HG02759 (cell line): ENCODE results near the gene SLC1A2.
"Not testable (repeated sequence)": the region's sequence is repeated elsewhere in the genome, so short reads cannot be mapped to it uniquely, and the experiment has no call there.

Source experiments
- ATAC-seq: cut with Tn5 transposase; IDR thresholded peaks from one replicate; pipeline ENCODE4 v1.9.1; 2021; ENCODE audit warnings: mild to moderate bottlenecking, moderate library complexity; ENCODE audit not compliant: unreplicated experiment

Gene SLC1A2

GRCh38 chr11:35232891-35233330 lies 186.4 kb downstream of the SLC1A2 start:
- no peak for ATAC-seq

- ATAC-seq, result no peak
Observed at GRCh38 chr11:35231076-35231860, 188.1 kb downstream of the SLC1A2 start.

DNA sequence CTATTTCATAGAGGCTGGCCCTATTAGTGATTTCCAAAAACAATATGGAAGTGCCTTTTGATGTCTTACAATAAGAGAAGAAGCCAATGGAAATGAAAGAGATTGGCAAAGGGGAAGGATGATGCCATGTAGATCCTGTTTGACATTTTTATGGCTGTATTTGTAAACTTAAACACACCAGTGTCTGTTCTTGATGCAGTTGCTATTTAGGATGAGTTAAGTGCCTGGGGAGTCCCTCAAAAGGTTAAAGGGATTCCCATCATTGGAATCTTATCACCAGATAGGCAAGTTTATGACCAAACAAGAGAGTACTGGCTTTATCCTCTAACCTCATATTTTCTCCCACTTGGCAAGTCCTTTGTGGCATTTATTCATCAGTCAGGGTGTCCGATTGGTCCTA lies 189.0 kb downstream of the SLC1A2 start:
- ATAC-seq, result no peak

GRCh38 chr11:35228328-35228725 lies 191.0 kb downstream of the SLC1A2 start:
- ATAC-seq, result no peak

- ATAC-seq, result no peak
Observed at GRCh38 chr11:35227576-35228327, 191.6 kb downstream of the SLC1A2 start.

DNA sequence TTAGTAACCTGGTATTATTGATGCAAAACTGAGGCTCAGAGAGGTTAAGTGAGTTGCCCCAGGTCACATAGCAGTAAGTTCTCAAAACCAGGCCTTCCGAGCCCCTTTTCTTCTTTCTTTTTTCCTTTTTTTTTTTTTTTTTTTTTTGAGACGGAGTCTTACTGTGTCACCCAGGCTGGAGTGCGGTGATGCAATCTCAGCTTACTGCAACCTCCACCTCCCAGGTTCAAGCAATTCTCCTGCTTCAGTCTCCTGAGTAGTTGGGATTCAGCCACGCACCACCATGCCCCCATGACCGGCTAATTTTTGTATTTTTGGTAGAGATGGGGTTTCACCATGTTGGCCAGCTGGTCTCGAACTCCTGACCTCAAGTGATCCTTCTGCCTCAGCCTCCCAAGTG lies 192.6 kb downstream of the SLC1A2 start:
- ATAC-seq, result not testable (repeated sequence)

DNA sequence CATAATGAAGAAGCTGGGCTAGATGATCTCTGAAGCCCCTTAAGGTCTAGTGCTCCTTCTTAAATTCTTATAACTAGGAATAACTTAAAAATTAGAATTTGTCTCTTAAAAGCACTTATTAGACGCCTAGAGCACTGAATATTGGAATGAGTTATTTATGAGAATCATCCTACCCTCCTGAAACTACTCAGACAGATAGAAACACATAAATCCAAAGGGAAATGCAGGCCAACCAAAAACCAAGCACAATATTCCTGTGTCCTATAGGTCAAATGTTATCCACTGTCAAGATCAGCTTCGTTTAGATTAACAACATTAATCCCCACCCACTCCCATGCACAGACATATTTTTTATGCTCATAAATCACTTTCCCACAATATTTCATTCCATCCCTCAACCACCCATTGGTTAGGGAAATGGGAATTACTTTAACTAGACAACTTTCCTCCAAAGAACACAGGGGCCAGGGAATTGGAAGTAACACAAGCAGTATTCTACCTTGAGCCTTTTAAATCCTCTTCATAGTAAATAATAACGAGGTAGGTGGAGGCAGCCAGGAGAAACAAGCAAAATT lies 193.3 kb downstream of the SLC1A2 start:
- no peak for ATAC-seq

GRCh38 chr11:35223991-35224390 lies 195.4 kb downstream of the SLC1A2 start:
- ATAC-seq, result no peak

- no peak for ATAC-seq
Observed at GRCh38 chr11:35223371-35223796, 196.0 kb downstream of the SLC1A2 start.

GRCh38 chr11:35218956-35219355 lies 200.4 kb downstream of the SLC1A2 start:
- ATAC-seq, result no peak

- no peak for ATAC-seq
Observed at GRCh38 chr11:35216962-35217678, 202.2 kb downstream of the SLC1A2 start.

DNA sequence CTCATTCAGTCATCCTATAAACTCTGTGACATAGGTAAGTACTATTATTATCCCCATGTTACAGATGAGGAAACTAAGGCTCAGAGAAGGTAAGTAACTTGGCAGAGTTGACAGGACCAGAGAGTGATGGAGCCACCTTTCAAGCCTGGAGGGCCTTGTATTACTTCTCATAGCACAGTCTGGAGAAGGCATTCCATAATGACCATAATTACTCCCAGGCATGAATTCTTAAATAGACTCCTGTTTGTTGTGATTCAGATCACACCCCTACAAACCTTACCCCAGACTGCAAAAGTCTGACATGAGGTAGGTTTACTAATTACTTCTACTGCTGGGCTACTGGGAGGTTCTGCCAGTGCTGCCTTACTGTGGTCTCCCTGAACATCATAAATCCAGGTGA lies 203.4 kb downstream of the SLC1A2 start:
- ATAC-seq, result no peak

GRCh38 chr11:35214792-35215193 lies 204.6 kb downstream of the SLC1A2 start:
- ATAC-seq, result no peak

- no peak for ATAC-seq
Observed at GRCh38 chr11:35214226-35214770, 205.1 kb downstream of the SLC1A2 start.

- no peak for ATAC-seq
Observed at GRCh38 chr11:35211952-35212351, 207.4 kb downstream of the SLC1A2 start.

DNA sequence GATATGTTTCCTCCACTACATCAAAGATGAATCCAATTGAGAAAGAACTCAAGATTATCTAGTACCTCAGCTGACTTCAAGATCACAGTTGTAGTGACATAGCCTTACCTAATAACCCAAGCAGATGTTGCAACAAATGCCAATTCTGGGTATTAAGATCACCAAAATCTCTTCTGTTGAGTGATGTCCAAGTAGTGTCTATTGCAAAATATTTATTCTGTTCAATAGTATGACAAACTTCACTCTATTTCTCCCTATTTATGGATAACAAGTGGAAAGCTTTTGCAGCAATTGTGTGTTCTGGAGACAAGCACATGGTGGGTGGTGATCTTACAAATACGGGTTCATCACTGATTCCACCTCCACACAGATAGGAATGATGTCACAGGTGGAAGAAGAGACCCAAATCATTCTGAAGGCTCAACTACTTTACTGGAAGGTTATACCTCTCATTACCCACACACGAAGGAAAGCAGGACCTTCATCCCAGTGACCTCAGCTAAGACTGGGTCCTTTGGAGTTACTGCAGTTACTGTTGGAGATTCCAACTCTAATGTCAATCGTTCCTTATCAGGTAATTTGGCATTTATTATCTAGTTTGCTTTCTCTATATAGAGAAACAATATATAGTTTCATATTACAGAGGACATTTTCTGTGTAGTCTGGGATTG lies 208.3 kb downstream of the SLC1A2 start:
- no peak for ATAC-seq

GRCh38 chr11:35208795-35209194 lies 210.6 kb downstream of the SLC1A2 start:
- ATAC-seq, result no peak

DNA sequence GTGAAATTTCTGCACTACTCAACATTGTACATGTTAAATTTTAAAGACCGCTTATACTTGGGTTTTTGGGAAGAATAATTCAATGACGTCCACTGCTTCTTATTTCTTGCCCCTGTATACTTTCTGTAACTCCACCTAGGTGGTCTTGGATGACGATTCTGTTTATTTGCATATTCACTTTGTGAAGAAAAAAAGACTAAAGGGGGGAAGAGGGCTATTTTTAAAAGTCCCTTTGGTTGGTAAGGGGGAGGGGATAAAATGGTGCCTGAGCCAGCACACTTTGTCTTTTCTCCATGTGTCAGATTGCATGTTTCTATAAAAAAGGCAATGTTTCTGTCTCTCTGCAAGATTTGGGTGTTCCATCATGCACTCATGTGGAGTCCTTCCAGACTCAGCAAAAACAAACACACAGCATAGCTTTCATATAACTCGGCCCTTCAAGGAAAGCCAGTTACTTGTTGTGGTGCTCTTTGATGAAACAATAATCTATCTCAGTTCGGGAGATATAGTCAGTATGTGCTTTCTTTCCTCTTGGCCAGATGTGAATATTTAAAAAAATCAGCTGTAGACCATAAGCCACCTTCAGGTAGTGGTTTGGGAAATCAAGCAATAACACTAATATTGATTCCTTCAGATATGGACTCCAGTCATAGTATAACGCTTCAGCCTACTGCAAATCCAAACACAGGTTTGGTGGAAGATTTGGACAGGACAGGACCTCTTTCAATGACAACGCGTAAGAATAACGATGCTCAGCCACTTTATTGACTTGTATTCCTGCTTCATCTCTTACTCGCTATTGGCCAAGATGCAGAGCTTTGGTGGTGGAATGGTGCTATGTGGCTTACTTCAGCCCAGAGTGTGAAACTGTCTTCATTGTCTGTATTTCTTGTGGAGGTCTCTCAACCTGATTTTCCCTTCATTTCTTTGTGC lies 211.6 kb downstream of the SLC1A2 start:
- no peak for ATAC-seq

DNA sequence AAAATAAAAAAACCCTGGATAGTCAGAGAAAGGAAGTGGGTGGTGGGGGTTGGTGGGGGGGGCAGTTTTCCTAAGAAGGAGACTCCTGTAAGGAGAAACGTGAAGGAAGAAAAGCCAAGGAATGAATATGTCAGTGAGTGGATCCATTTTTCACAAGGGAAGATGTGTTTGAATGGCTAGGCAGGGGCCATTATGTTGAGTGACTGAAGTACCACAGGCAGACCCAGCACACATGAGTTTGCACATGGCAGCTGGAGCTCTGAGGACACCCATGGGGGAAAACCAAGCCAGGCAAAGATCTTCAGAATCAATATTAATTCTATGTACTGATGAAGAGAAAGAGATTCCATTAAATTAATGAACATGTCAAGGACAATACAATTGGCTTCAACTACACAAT lies 212.7 kb downstream of the SLC1A2 start:
- ATAC-seq, result no peak
